Stimulated activated CD4-positive, alpha-beta T cell treated with anti-CD3 and anti-CD28 coated beads, Interleukin-2, amount 100 ng/mL, for 24 hours (primary cell): ENCODE results near the gene MARS1.
A peak's percentile ranks its signal among the peaks of the same experiment; 100 is the strongest.
"Not testable (repeated sequence)": the region's sequence is repeated elsewhere in the genome, so short reads cannot be mapped to it uniquely, and the experiment has no call there.

Experiments used
- DNase-seq, 2 donors: peaks; one replicate each; pipeline ENCODE4 v3.0.0-alpha.2; 2020

Gene MARS1

GRCh38 chr12:57487597-57488401 is at the start of gene MARS1:
MARS1 (plus strand) TSS chr12:57488068; CDS start chr12:57488091, 23 bp downstream.
- DNase-seq = peak; percentile 91 to 92

- no peak for DNase-seq
Measured at GRCh38 chr12:57438400-57438799, 49.5 kb upstream of the MARS1 start.

- no peak for DNase-seq
Measured at GRCh38 chr12:57439762-57440266, 48.1 kb upstream of the MARS1 start.

- not testable (repeated sequence) for DNase-seq
Measured at GRCh38 chr12:57441393-57441792, 46.5 kb upstream of the MARS1 start.

GRCh38 chr12:57441846-57442427 is 45.9 kb upstream of the MARS1 start:
- DNase-seq = no peak

- DNase-seq = not testable (repeated sequence)
Measured at GRCh38 chr12:57444337-57444736, 43.5 kb upstream of the MARS1 start.

GRCh38 chr12:57444744-57445143 is 43.1 kb upstream of the MARS1 start:
- DNase-seq = no peak

GRCh38 chr12:57446292-57446960 is 41.4 kb upstream of the MARS1 start:
- no peak for DNase-seq

- no peak for DNase-seq
Measured at GRCh38 chr12:57448669-57449068, 39.2 kb upstream of the MARS1 start.

GRCh38 chr12:57449375-57449774 is 38.5 kb upstream of the MARS1 start:
- DNase-seq = no peak

GRCh38 chr12:57450057-57450456 is 37.8 kb upstream of the MARS1 start:
- no peak for DNase-seq

- DNase-seq = no peak
Measured at GRCh38 chr12:57451233-57451778, 36.6 kb upstream of the MARS1 start.

GRCh38 chr12:57452181-57452936 is 35.5 kb upstream of the MARS1 start:
- DNase-seq = peak in 1 of 2 donors; percentile 32

- DNase-seq = peak; percentile 65 to 77
Measured at GRCh38 chr12:57452937-57453509, 34.8 kb upstream of the MARS1 start.

GRCh38 chr12:57454213-57454565 is 33.7 kb upstream of the MARS1 start:
- no peak for DNase-seq

- no peak for DNase-seq
Measured at GRCh38 chr12:57454566-57455373, 33.1 kb upstream of the MARS1 start, which contains the start of gene INHBE. INHBE (plus strand) TSS chr12:57455307; CDS start chr12:57455537, 230 bp downstream.

GRCh38 chr12:57455374-57456144 is 32.3 kb upstream of the MARS1 start:
- no peak for DNase-seq

- peak; percentile 48 to 49 for DNase-seq
Measured at GRCh38 chr12:57456145-57456700, 31.6 kb upstream of the MARS1 start.

- no peak for DNase-seq
Measured at GRCh38 chr12:57456737-57457490, 31.0 kb upstream of the MARS1 start.
